ENCODE data around the gene ZNF487. TPM values are rescaled to one million over a fixed set of nuclear protein-coding genes. Genes with fewer than 3 reads are reported as not detected.

ZNF487 gene
- total and polyA plus RNA-seq, 2 of the 13 experiments (the other 11 are each of a cell fraction or from before 2014, with no cell fraction given) = 7.4 to 8.8 TPM

GRCh38 chr10:43396928-43397624, 39.8 kb upstream of the ZNF487 start (continued):
- no peak for TF ChIP-seq THAP9 (CRISPR knock-in tag; IDR thresholded peaks at IDR 0.05; ENCODE audit: borderline replicate concordance)
- peak; percentile 92; the same call in 1 of the 2 replicates for TF ChIP-seq ZNF747 (CRISPR knock-in tag; IDR thresholded peaks at IDR 0.05; ENCODE audit: borderline replicate concordance)
- TF ChIP-seq ZNF234 (CRISPR knock-in tag; conservative IDR thresholded peaks at IDR 0.05) = peak; percentile 63; the same call in 1 of the 2 replicates
- TF ChIP-seq ZKSCAN5 (CRISPR knock-in tag; IDR thresholded peaks at IDR 0.05) = no peak
- TF ChIP-seq ESRRA (CRISPR knock-in tag; IDR thresholded peaks at IDR 0.05; ENCODE audit: low read depth) = no peak; the same call in 1 of the 2 replicates
- TF ChIP-seq E2F1 (CRISPR knock-in tag; IDR thresholded peaks at IDR 0.05) = peak; percentile 96
- peak; percentile 97 for TF ChIP-seq MXD3 (CRISPR knock-in tag; IDR thresholded peaks at IDR 0.05)
- no peak; the same call in 1 of the 2 replicates for TF ChIP-seq ZNF776 (CRISPR knock-in tag; IDR thresholded peaks at IDR 0.05)
- peak; percentile 81 for TF ChIP-seq MTF1 (CRISPR knock-in tag; IDR thresholded peaks at IDR 0.05)
- peak; percentile 73; the same call in 1 of the 2 replicates for TF ChIP-seq ZNF468 (CRISPR knock-in tag; IDR thresholded peaks at IDR 0.05)
- peak; percentile 59 to 84; a peak in 2 of 4 replicates for TF ChIP-seq KLF16 (CRISPR knock-in tag; IDR thresholded peaks at IDR 0.05)
- TF ChIP-seq ZNF83 (CRISPR knock-in tag; IDR thresholded peaks at IDR 0.05; ENCODE audit: borderline replicate concordance) = no peak
- no peak for TF ChIP-seq ZNF615 (CRISPR knock-in tag; IDR thresholded peaks at IDR 0.05; ENCODE audit: borderline replicate concordance)
- no peak for TF ChIP-seq GTF3A (CRISPR knock-in tag; conservative IDR thresholded peaks at IDR 0.05)
- peak; percentile 65 for TF ChIP-seq HOXA5 (CRISPR knock-in tag; IDR thresholded peaks at IDR 0.05)
- peak; percentile 78; the same call in 1 of the 2 replicates for TF ChIP-seq ZNF251 (CRISPR knock-in tag; IDR thresholded peaks at IDR 0.05)
- TF ChIP-seq SNRNP70 (IDR thresholded peaks at IDR 0.05; ENCODE audit: low read depth, low read length) = no peak
- peak; percentile 89; the same call in 1 of the 2 replicates for TF ChIP-seq DNMT1 (CRISPR knock-in tag; IDR thresholded peaks at IDR 0.05)
- TF ChIP-seq ELF3 (CRISPR knock-in tag; IDR thresholded peaks at IDR 0.05) = peak; percentile 98
- no peak for TF ChIP-seq ZNF670 (CRISPR knock-in tag; IDR thresholded peaks at IDR 0.05; ENCODE audit: borderline replicate concordance)
- no peak for TF ChIP-seq ZNF3 (CRISPR knock-in tag; IDR thresholded peaks at IDR 0.05)
- no peak for TF ChIP-seq ZNF101 (CRISPR knock-in tag; IDR thresholded peaks at IDR 0.05; ENCODE audit: borderline replicate concordance, low read depth)
- TF ChIP-seq ZNF30 (CRISPR knock-in tag; IDR thresholded peaks at IDR 0.05) = 0 out of 2 replicates have a peak, but pooled peaks have one; percentile 60
- TF ChIP-seq KAT2B (IDR thresholded peaks at IDR 0.05; ENCODE audit: borderline replicate concordance, low read depth, low read length) = no peak
- TF ChIP-seq ZMAT5 (CRISPR knock-in tag; IDR thresholded peaks at IDR 0.05; ENCODE audit: borderline replicate concordance, low read depth) = 0 out of 2 replicates have a peak, but pooled peaks have one; percentile 14
- no peak for TF ChIP-seq ZNF570 (CRISPR knock-in tag; IDR thresholded peaks at IDR 0.05; ENCODE audit: borderline replicate concordance)

Measured in HepG2 (cell line).